T-helper 2 cell treated with Interferon-gamma antibody and Interleukin-4, amounts not matched to agents 100 ng/mL and 5 ng/mL, for 36 hours (primary cell): Measurements from ENCODE around the gene SMIM29. TPM values are rescaled to one million over a fixed set of nuclear protein-coding genes. Genes with fewer than 3 reads are reported as not detected.

Experiments used
- intact Hi-C: fragments of 100-400 bp; cut with micrococcal nuclease; formaldehyde crosslinking; loops from one replicate; pipeline ENCODE4 v1.15.1; 2023
- total RNA-seq: library from RNA; stranded (reverse); gene quantifications from 2 replicates; pipeline ENCODE4 v1.2.3, GENCODE V29; 2022

SMIM29 gene
- total RNA-seq, 1 donor from 2014 or later: 20.3 TPM

GRCh38 chr6:34227761-34228421 is 20.9 kb downstream of the SMIM29 start:
- intact Hi-C loops: no loop called here

- intact Hi-C loops: no loop called here
Observed at GRCh38 chr6:34226731-34227586, 21.8 kb downstream of the SMIM29 start.

- intact Hi-C loops: no loop called here
Observed at GRCh38 chr6:34226066-34226465, 22.7 kb downstream of the SMIM29 start.

GRCh38 chr6:34225551-34225950 is 23.3 kb downstream of the SMIM29 start:
- intact Hi-C loops: no loop called here

GRCh38 chr6:34223956-34224940 is 24.6 kb downstream of the SMIM29 start:
- intact Hi-C loops: loop anchor here (1.0 kb wide), 3 partner anchors 12 to 202 kb away; partner anchors contain the start of genes HMGA1, RPS10 and SMIM29

GRCh38 chr6:34223381-34223955 is 25.3 kb downstream of the SMIM29 start:
- intact Hi-C loops: no loop called here

GRCh38 chr6:34218691-34219090 is 30.1 kb downstream of the SMIM29 start:
- intact Hi-C loops: no loop called here

- intact Hi-C loops: no loop called here
Observed at GRCh38 chr6:34213772-34214171, 35.0 kb downstream of the SMIM29 start.

- intact Hi-C loops: no loop called here
Observed at GRCh38 chr6:34207695-34208443, 40.9 kb downstream of the SMIM29 start.

GRCh38 chr6:34206726-34207125 is 42.1 kb downstream of the SMIM29 start:
- intact Hi-C loops: no loop called here

GRCh38 chr6:34205916-34206315 is 42.9 kb downstream of the SMIM29 start:
- intact Hi-C loops: no loop called here

- intact Hi-C loops: no loop called here
Observed at GRCh38 chr6:34205466-34205865, 43.3 kb downstream of the SMIM29 start.

GRCh38 chr6:34204693-34205092 is 44.1 kb downstream of the SMIM29 start:
- intact Hi-C loops: no loop called here

- intact Hi-C loops: no loop called here
Observed at GRCh38 chr6:34202329-34203201, 46.2 kb downstream of the SMIM29 start.

GRCh38 chr6:34201455-34202107 is 47.2 kb downstream of the SMIM29 start:
- intact Hi-C loops: no loop called here

GRCh38 chr6:34200340-34200971 is 48.4 kb downstream of the SMIM29 start:
- intact Hi-C loops: no loop called here

- intact Hi-C loops: loop anchor here (1.0 kb wide), 3 partner anchors 39 to 218 kb away; partner anchors contain the start of genes HMGA1 and SMIM29
Observed at GRCh38 chr6:34196833-34197195, 52.0 kb downstream of the SMIM29 start.
